Skeletal muscle satellite cell (primary cell): ENCODE measurements around the gene SKP1.

Experiments
- H3K27me3 ChIP-seq: 2 replicates; pipeline ENCODE4 v1.7.0; 2013; ENCODE audit warnings: low read length; ENCODE audit not compliant: control insufficient read depth, insufficient read depth
- H3K36me3 ChIP-seq: 2 replicates; pipeline ENCODE4 v1.7.0; 2013; ENCODE audit warnings: mild to moderate bottlenecking, control low read depth, low read length; ENCODE audit not compliant: insufficient read depth
- H3K4me1 ChIP-seq: 2 replicates; pipeline ENCODE4 v1.7.0; 2013; ENCODE audit warnings: low read length; ENCODE audit not compliant: control insufficient read depth, insufficient read depth
- H3K4me2 ChIP-seq: 2 replicates; pipeline ENCODE4 v1.7.0; 2013; ENCODE audit warnings: mild to moderate bottlenecking, low read length
- H3K4me3 ChIP-seq: 2 replicates; pipeline ENCODE4 v1.7.0; 2013; ENCODE audit warnings: low read length
- H3K9ac ChIP-seq: 2 replicates; pipeline ENCODE4 v1.7.0; 2013; ENCODE audit warnings: mild to moderate bottlenecking, low read depth, low read length, moderate library complexity
- H3K9me3 ChIP-seq: replicated peaks from 2 replicates; pipeline ENCODE4 v1.7.0; 2013; ENCODE audit warnings: mild to moderate bottlenecking, control low read depth, low read length

SKP1 gene

GRCh38 chr5:134112726-134113362 lies 63.9 kb downstream of the SKP1 start:
- Histone ChIP-seq H3K4me3 (no peak overlapping the region), H3K27me3 (peaks cover 23% of the 10 kb centered on the region), H3K36me3 (no peaks in the 10 kb centered on the region), H3K4me1 (peaks cover 20% of the 10 kb centered on the region), H3K9ac (no peak overlapping the region), H3K9me3 (no peaks in the 10 kb centered on the region), H3K4me2 (no peak overlapping the region)

GRCh38 chr5:134111741-134112647 lies 64.8 kb downstream of the SKP1 start:
- Histone ChIP-seq H3K4me2 (peak overlapping the region; percentile 6), H3K27me3 (peaks cover 30% of the 10 kb centered on the region), H3K4me3 (no peak overlapping the region)

GRCh38 chr5:134110382-134110781 lies 66.4 kb downstream of the SKP1 start:
- Histone ChIP-seq H3K36me3 (no peaks in the 10 kb centered on the region), H3K4me1 (peaks cover 20% of the 10 kb centered on the region), H3K9ac (no peak overlapping the region), H3K4me2 (no peak overlapping the region), H3K27me3 (peaks cover 40% of the 10 kb centered on the region), H3K9me3 (no peaks in the 10 kb centered on the region), H3K4me3 (no peak overlapping the region)

More at GRCh38 chr5:134111741-134112647, 64.8 kb downstream of the SKP1 start:
- H3K9ac ChIP-seq = no peak overlapping the region
- H3K36me3 ChIP-seq = no peaks in the 10 kb centered on the region
- H3K4me1 ChIP-seq = peaks cover 20% of the 10 kb centered on the region
- H3K9me3 ChIP-seq = no peaks in the 10 kb centered on the region

- H3K9ac ChIP-seq = no peak overlapping the region
- peaks cover 35% of the 10 kb centered on the region for H3K27me3 ChIP-seq
- H3K9me3 ChIP-seq = no peaks in the 10 kb centered on the region
- H3K4me3 ChIP-seq = no peak overlapping the region
- H3K4me1 ChIP-seq = peaks cover 9% of the 10 kb centered on the region
- no peaks in the 10 kb centered on the region for H3K36me3 ChIP-seq
- H3K4me2 ChIP-seq = no peak overlapping the region
These were observed 69.0 kb downstream of the SKP1 start for GRCh38 chr5:134107779-134108178.

GRCh38 chr5:134106991-134107701 lies 69.6 kb downstream of the SKP1 start:
- Histone ChIP-seq H3K36me3 (no peaks in the 10 kb centered on the region), H3K4me2 (no peak overlapping the region), H3K4me1 (peaks cover 4% of the 10 kb centered on the region), H3K9me3 (no peaks in the 10 kb centered on the region), H3K4me3 (no peak overlapping the region), H3K27me3 (peaks cover 32% of the 10 kb centered on the region), H3K9ac (no peak overlapping the region)

GRCh38 chr5:134103998-134104654 lies 72.6 kb downstream of the SKP1 start:
- Histone ChIP-seq H3K27me3 (peaks cover 30% of the 10 kb centered on the region), H3K9ac (no peak overlapping the region), H3K9me3 (no peaks in the 10 kb centered on the region), H3K4me2 (no peak overlapping the region), H3K4me1 (peaks cover 8% of the 10 kb centered on the region), H3K4me3 (no peak overlapping the region), H3K36me3 (no peaks in the 10 kb centered on the region)

- no peak overlapping the region for H3K4me3 ChIP-seq
- H3K36me3 ChIP-seq = no peaks in the 10 kb centered on the region
- H3K4me1 ChIP-seq = peaks cover 8% of the 10 kb centered on the region
- no peaks in the 10 kb centered on the region for H3K9me3 ChIP-seq
- H3K4me2 ChIP-seq = no peak overlapping the region
- no peak overlapping the region for H3K9ac ChIP-seq
- peaks cover 26% of the 10 kb centered on the region for H3K27me3 ChIP-seq
These were observed 73.4 kb downstream of the SKP1 start for GRCh38 chr5:134103397-134103796.

- peaks cover 18% of the 10 kb centered on the region for H3K27me3 ChIP-seq
- no peaks in the 10 kb centered on the region for H3K36me3 ChIP-seq
- no peak overlapping the region for H3K4me3 ChIP-seq
- H3K9me3 ChIP-seq = no peaks in the 10 kb centered on the region
- H3K4me2 ChIP-seq = no peak overlapping the region
- peaks cover 8% of the 10 kb centered on the region for H3K4me1 ChIP-seq
- H3K9ac ChIP-seq = no peak overlapping the region
These were observed 74.9 kb downstream of the SKP1 start for GRCh38 chr5:134101686-134102439.

GRCh38 chr5:134100283-134101091 lies 76.3 kb downstream of the SKP1 start:
- Histone ChIP-seq H3K9me3 (no peaks in the 10 kb centered on the region), H3K4me2 (no peak overlapping the region), H3K9ac (no peak overlapping the region), H3K36me3 (no peaks in the 10 kb centered on the region), H3K4me3 (no peak overlapping the region), H3K4me1 (peaks cover 8% of the 10 kb centered on the region), H3K27me3 (peaks cover 23% of the 10 kb centered on the region)

- Histone ChIP-seq H3K9me3 (no peaks in the 10 kb centered on the region), H3K36me3 (no peaks in the 10 kb centered on the region), H3K4me1 (peaks cover 8% of the 10 kb centered on the region), H3K27me3 (peaks cover 20% of the 10 kb centered on the region), H3K4me3 (no peak overlapping the region), H3K9ac (no peak overlapping the region), H3K4me2 (no peak overlapping the region)
These were observed 76.8 kb downstream of the SKP1 start for GRCh38 chr5:134099939-134100282.
